ENCODE data around the gene VSTM4. TPM values are rescaled to one million over a fixed set of nuclear protein-coding genes. Genes with fewer than 3 reads are reported as not detected.

The VSTM4 gene
- total RNA-seq, 4 donors from 2014 or later, result 4.0 to 6.0 (median 4.6) TPM

DNA sequence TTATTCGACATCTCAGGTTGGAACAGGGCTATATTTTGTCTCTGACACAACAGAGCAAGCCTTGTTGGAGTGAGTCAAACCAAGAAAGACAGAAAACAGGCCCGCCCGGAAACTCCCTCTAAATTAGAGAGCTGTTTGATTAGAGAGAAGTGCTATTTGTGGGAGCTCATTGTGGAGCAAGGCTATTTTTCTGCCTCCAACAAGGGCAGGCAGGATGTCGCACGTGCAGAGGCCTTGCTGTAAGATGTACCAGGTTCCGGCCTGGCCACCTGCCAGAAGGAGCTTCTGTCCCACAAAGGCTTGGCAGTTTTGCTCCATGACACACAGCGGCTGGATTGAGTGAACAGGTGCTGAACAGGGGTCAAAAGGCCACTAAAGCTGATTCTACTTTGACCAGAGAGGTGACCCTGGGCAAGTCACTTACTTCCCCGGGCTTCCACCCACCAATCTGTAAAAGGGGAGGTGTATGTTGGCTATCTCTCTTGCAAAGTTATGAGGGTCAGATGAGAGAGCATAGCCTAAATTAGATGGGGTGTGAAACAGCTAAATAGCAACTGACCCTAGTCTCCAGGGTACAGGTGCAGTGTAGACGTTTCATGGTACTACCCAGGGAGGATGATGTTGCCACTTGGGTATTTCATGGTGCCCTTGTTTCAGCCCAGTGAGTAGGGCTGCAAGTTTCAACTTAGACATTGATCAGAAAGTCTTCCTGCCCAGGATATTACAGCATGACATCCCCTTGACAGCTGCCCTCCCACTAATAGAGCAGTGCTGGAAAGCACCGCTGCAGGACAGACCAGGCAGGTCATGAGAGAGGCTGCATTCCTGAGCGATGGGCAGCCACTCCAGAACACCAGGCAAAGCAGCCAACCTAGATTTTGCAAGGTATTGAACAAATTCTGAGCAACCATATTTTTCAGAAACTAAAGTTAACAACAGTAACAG lies 62.0 kb downstream of the VSTM4 start:
- TF ChIP-seq POLR2AphosphoS5 (IDR thresholded peaks at IDR 0.05) (no peak), EP300 (IDR thresholded peaks at IDR 0.05) (no peak), POLR2A (IDR thresholded peaks at IDR 0.05) (no peak)
- TF ChIP-seq, protein P1, sequence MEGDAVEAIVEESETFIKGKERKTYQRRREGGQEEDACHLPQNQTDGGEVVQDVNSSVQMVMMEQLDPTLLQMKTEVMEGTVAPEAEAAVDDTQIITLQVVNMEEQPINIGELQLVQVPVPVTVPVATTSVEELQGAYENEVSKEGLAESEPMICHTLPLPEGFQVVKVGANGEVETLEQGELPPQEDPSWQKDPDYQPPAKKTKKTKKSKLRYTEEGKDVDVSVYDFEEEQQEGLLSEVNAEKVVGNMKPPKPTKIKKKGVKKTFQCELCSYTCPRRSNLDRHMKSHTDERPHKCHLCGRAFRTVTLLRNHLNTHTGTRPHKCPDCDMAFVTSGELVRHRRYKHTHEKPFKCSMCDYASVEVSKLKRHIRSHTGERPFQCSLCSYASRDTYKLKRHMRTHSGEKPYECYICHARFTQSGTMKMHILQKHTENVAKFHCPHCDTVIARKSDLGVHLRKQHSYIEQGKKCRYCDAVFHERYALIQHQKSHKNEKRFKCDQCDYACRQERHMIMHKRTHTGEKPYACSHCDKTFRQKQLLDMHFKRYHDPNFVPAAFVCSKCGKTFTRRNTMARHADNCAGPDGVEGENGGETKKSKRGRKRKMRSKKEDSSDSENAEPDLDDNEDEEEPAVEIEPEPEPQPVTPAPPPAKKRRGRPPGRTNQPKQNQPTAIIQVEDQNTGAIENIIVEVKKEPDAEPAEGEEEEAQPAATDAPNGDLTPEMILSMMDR (IDR thresholded peaks at IDR 0.05), result no peak
- H3K9me3 ChIP-seq, result no peaks in the 10 kb centered on the region
- peaks cover 58% of the 10 kb centered on the region for H3K4me1 ChIP-seq
- no peak for DNase-seq (ENCODE audit: low spot score in 2 of 2)
- no peak overlapping the region for H3K4me3 ChIP-seq
- no peaks in the 10 kb centered on the region for H3K27me3 ChIP-seq
- H3K27ac ChIP-seq, result peak overlapping the region; percentile 40
- WGBS, result 46% methylated on average over 10 of the region's 11 CpGs
- H3K36me3 ChIP-seq, result no peaks in the 10 kb centered on the region

DNA sequence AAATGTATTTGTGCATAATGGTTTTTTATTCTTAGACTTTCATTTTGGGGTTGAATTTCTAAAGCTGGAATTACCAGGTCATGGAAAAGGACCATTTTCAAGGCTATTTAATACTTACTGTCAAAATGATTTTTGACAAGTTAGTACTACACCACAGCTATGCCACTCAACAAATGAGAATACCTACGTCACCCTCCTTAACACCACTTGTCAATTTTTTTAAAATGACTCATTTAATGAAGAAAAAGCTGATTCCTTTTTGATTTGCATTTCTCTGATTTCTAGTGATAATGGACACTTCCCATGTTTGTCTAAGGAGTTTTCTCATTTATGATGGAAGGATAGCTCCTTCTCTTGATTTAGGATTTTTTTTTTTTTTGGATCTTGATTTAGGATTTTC lies 63.3 kb downstream of the VSTM4 start:
- H3K4me1 ChIP-seq, result peaks cover 48% of the 10 kb centered on the region
- WGBS, result 69% methylated on average over 1 of the region's 1 CpG
- TF ChIP-seq EP300 (IDR thresholded peaks at IDR 0.05) (no peak), POLR2AphosphoS5 (IDR thresholded peaks at IDR 0.05) (no peak), POLR2A (IDR thresholded peaks at IDR 0.05) (no peak)
- TF ChIP-seq, protein P1 (IDR thresholded peaks at IDR 0.05), result no peak
- no peaks in the 10 kb centered on the region for H3K36me3 ChIP-seq
- H3K9me3 ChIP-seq, result no peaks in the 10 kb centered on the region
- no peaks in the 10 kb centered on the region for H3K27me3 ChIP-seq
- H3K27ac ChIP-seq, result no peak overlapping the region
- no peak for DNase-seq (ENCODE audit: low spot score in 2 of 2)
- no peak overlapping the region for H3K4me3 ChIP-seq

DNA sequence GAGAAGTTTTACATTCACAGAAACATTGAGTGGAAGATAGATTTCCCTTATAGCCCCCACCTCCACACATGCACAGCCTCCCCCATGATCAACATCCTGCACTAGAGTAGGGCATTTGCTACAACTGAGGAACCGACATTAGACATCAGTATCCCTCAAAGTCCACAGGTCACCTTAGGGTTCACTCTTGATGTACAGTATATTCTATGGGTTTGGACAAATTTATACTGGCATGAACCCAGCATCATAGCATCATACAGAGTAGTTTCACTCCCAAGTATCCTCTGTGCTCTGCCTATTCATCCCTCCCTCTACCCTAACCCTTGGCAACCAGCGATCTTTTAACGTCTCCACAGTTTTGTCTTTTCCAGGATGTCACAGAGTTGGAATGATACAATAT lies 64.4 kb downstream of the VSTM4 start:
- H3K9me3 ChIP-seq, result no peaks in the 10 kb centered on the region
- 80% methylated on average over 3 of the region's 3 CpGs for WGBS
- H3K27ac ChIP-seq, result no peak overlapping the region
- TF ChIP-seq POLR2AphosphoS5 (IDR thresholded peaks at IDR 0.05), result no peak
- TF ChIP-seq EP300 (IDR thresholded peaks at IDR 0.05), result no peak
- TF ChIP-seq POLR2A (IDR thresholded peaks at IDR 0.05), result no peak
- TF ChIP-seq, protein P1 (IDR thresholded peaks at IDR 0.05), result no peak
- no peaks in the 10 kb centered on the region for H3K36me3 ChIP-seq
- no peak overlapping the region for H3K4me3 ChIP-seq
- no peaks in the 10 kb centered on the region for H3K27me3 ChIP-seq
- no peak for DNase-seq (ENCODE audit: low spot score in 2 of 2)
- H3K4me1 ChIP-seq, result peaks cover 36% of the 10 kb centered on the region

DNA sequence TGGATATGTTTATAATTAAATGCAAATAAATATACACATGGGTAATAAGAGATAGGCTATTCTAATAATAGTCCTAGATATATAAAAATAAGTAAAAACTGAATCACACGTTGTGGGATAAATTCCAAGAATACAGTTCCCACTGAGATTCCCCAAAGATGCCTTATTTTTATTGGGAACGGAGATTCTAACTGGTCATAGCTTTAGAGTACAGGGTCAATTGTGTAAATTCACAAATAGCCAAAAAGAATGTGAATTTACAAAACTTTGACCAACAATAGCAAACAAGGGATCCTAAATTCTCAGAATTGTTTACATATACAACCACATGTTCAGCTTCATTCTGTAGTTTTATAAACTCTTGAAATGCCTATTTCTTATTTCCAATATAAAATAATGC lies 65.0 kb downstream of the VSTM4 start:
- H3K9me3 ChIP-seq, result no peaks in the 10 kb centered on the region
- TF ChIP-seq POLR2AphosphoS5 (IDR thresholded peaks at IDR 0.05), result no peak
- TF ChIP-seq POLR2A (IDR thresholded peaks at IDR 0.05), result no peak
- TF ChIP-seq, protein P1 (IDR thresholded peaks at IDR 0.05), result no peak
- TF ChIP-seq EP300 (IDR thresholded peaks at IDR 0.05), result no peak
- no peaks in the 10 kb centered on the region for H3K36me3 ChIP-seq
- H3K4me3 ChIP-seq, result no peak overlapping the region
- no peak for DNase-seq (ENCODE audit: low spot score in 2 of 2)
- no peak overlapping the region for H3K27ac ChIP-seq
- 63% methylated on average over 2 of the region's 2 CpGs for WGBS
- no peaks in the 10 kb centered on the region for H3K27me3 ChIP-seq
- H3K4me1 ChIP-seq, result peaks cover 31% of the 10 kb centered on the region

DNA sequence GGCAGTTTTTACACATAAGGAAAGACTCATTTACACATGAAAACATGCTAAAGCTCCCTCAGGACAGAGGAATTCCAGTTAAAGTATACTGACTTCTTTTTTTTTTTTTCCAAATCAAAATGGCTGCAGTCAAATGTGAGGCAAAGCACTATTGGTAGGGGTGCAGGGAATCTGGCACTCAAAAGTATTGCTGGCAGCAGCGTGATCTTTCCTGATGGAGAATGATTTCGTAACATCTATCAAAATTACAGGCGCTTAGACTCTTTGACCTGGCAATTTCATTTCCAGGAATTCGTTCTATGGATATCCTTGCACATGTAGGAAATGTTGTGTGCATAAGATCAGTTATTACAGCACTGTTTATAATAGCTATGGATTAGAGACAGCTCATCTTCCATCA lies 65.7 kb downstream of the VSTM4 start:
- H3K4me3 ChIP-seq, result no peak overlapping the region
- peaks cover 24% of the 10 kb centered on the region for H3K4me1 ChIP-seq
- H3K27me3 ChIP-seq, result no peaks in the 10 kb centered on the region
- TF ChIP-seq, protein P1 (IDR thresholded peaks at IDR 0.05), result no peak
- no peak for TF ChIP-seq EP300 (IDR thresholded peaks at IDR 0.05)
- TF ChIP-seq POLR2A (IDR thresholded peaks at IDR 0.05), result no peak
- no peak for TF ChIP-seq POLR2AphosphoS5 (IDR thresholded peaks at IDR 0.05)
- DNase-seq (ENCODE audit: low spot score in 2 of 2), result no peak
- H3K36me3 ChIP-seq, result no peaks in the 10 kb centered on the region
- no peaks in the 10 kb centered on the region for H3K9me3 ChIP-seq
- no peak overlapping the region for H3K27ac ChIP-seq
- 64% methylated on average over 4 of the region's 4 CpGs for WGBS

All from suprapubic skin (tissue), 4 donors.